Raji (cell line): ENCODE results near the gene RNF222.

ENCODE experiments used
- POLR2A ChIP-seq: IDR thresholded peaks from 2 replicates; pipeline ENCODE4 v1.6.1; 2011; ENCODE audit warnings: low read depth, low read length, control low read depth; ENCODE audit not compliant: insufficient read depth

The RNF222 gene, protein sequence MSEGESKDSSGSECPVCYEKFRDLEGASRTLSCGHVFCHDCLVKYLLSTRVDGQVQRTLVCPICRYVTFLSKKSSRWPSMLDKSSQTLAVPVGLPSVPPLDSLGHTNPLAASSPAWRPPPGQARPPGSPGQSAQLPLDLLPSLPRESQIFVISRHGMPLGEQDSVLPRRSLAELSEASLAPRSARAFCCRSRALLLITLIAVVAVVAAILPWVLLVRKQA

DNA sequence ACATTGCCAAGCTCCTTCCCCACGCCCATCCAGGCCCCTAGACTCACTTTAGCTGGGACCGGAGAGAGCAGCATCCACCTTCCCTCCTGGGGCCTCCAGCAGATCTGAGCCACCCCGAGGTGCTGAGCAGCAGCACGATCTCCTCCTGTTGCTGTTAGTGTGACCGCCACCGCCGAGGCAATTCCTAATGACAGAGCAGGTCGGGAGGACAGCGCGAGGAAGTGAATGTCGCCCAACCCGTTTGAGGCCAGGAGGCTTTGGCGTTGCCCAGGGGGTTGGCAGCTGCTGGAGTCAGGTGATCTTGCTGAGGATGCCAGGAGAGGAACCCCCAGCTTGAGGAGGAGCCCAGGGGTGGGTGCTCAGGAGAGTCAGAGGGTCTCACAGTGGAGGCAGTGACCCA is at the start of gene RNF222:
TSS of gene RNF222 (minus strand) at position 192 of the 400 bp plus-strand sequence. CDS start 4,366 bp downstream, outside the sequence.
- no peak for TF ChIP-seq POLR2A

DNA sequence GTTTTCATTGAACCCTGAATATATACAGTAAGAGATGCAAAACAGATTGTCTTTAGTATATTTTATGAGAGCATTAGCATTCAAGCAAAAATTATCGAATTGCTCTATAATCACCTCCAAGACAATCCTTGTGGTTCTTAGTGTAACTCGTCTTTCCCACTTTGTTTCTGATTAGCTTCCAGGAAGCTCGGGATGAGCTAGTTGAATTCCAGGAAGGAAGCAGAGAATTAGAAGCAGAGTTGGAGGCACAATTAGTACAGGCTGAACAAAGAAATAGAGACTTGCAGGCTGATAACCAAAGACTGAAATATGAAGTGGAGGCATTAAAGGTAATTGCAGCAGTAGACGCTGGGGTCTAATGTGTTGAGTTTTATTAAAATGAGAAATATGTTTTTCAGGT is 47.9 kb upstream of the RNF222 start:
- TF ChIP-seq POLR2A, result no peak

DNA sequence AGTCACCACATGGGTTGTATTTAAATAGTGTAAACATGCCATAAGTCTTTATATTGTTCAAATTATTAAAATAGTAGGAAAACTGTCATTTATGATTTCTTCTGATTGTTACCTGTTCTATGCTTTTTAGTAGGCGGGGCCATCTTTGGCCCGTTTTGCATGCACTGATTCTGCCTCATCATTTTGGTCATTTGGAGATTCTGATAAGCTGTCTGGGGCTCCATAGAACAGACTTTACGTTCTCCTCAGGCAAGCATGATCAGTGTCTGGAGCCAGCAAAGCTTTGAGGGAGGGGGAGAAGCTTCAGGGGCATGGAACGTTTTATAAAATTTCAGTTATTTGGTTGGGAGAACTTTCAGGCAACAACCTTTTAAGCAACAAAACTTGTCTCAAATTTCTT is 46.9 kb upstream of the RNF222 start:
- TF ChIP-seq POLR2A, result no peak

DNA sequence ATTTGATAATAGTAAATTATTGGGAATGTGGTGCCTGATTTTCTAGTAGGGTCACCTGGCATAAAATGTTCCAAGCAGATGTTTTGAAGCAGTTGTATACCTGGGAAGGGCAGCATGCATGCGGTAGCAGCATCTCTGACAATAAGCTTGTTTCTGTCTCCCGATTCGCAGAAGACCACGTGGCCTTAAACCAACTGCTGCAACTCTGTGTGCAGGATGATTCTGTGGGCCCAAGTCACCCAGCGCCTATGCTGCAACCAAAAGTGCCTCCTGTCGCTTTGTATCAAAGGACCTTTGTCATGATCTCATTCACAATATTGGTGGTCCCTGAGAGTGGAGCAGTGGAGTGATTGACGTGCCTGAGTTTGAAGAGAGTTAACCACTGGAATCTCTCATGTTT is 46.1 kb upstream of the RNF222 start:
- TF ChIP-seq POLR2A, result no peak

DNA sequence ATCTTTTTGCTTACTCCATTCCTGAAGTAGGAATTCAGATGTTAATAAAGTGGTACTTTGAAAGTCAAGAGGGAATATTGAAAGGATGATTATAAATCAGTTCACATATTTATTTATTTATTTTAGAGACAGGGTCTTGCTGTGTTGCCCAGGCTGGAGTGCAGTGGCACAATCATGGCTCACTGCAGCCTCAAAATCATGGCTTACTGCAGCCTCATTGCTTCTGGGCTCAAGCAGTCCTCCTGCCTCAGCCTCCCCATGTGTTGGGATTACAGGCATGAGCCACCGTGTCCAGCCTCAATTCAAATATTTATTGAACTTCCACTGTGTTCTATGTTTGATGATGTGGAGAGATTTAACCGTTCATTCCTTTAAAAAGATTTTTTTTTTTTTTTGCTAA is 44.7 kb upstream of the RNF222 start:
- TF ChIP-seq POLR2A, result no peak

DNA sequence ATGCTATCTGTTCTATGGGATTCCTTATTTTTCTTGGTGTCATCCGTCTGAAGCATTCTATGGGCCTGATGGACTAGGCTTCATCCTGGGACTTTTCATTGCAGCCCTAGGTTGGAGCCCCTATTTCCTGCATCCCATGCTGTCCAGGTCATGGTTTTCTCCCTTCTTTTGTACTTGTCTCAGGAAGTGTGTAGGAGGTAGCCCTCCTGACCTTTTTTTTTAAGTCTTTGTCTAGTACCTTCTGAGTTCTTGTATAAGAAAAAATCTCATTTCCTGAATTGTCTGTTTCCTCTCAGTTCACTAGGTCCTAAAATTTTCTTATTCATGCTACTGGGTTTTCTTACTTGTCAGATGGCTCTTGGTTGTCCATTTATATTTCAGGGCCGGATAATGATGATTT is 44.1 kb upstream of the RNF222 start:
- TF ChIP-seq POLR2A, result no peak

DNA sequence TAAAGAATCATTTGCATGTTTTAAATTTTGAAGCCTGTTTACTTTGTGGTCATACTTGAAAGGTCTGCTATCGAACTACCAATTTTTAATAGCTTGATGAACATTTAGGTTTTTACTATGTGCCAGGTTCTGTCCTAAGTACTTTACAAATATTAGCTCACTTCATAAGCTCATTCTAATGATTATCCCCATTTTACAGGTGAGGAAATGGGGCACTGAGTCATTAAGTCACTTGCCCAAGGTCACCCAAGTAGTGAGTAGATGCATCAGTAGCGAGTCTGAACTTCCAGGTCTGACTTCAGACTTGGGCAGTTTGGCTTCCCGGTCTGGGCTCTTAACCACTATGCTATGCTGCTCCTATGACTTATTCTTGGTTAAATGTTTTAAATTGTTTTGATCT is 42.1 kb upstream of the RNF222 start:
- no peak for TF ChIP-seq POLR2A

DNA sequence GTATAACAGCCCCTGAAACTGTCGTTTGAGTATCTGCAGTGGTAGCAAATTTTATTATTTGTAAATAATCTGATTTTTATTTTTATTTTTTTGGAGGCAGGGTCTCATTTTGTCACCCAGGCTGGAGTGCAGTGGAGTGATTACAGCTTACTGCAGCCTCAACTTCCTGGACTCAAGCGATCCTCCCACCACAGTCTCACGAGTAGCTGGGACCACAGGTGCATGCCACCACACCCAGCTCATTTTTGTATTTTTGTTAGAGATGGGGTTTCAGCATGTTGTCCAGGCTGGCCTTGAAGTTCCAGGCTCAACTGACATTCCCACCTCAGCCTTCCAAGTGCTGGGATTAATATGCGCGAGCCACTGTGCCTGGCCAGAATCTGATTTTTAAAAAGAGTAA is 40.8 kb upstream of the RNF222 start:
- no peak for TF ChIP-seq POLR2A

DNA sequence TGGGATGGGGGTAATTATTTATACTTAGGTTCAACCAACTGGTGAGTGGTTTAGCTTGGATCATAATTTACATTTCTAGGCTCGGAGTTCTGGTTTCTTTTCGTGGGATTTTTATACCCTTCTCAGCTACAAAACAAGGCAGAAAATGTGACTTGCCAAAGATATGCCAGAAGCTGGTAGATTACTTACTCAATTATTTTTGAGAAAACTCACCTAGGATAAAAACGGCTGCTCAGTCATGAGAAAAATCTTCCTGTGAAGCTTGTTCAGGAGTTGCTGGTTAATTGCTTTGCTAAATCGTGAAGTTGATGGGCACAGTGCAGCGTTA is 39.2 kb upstream of the RNF222 start:
- TF ChIP-seq POLR2A, result no peak

DNA sequence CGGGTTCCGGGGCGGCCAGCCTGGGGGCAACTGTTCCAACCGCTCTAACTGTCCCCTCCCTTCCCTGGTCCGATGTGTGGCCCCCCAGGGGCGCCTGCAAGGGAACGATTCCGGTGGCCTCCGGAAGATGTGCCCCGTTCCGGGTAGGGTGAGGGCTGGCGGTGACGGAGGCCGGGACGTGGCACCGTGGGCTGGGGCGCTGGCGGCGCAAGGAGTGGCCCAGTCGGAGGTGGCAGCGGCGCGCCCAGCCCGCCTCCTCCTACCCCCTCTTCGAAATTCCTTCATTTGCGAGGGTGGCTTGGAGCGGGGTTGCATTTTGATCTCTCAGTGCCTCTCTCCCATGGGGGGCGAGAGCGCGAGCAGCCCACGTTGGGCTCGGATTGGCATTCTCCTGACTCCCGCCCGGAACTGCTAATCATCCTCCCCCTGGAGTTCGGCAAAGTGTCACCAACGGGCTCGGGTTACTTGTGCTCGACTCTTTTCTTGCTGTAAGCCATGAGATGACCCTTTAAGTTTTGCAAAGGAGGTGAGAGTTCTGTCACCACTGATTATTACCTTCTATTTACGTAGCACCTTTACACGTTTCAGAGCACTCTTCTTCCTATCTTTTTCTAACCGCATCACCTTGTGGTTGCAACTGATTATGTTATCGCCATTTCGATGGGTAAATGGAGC is 38.7 kb upstream of the RNF222 start:
- no peak for TF ChIP-seq POLR2A

DNA sequence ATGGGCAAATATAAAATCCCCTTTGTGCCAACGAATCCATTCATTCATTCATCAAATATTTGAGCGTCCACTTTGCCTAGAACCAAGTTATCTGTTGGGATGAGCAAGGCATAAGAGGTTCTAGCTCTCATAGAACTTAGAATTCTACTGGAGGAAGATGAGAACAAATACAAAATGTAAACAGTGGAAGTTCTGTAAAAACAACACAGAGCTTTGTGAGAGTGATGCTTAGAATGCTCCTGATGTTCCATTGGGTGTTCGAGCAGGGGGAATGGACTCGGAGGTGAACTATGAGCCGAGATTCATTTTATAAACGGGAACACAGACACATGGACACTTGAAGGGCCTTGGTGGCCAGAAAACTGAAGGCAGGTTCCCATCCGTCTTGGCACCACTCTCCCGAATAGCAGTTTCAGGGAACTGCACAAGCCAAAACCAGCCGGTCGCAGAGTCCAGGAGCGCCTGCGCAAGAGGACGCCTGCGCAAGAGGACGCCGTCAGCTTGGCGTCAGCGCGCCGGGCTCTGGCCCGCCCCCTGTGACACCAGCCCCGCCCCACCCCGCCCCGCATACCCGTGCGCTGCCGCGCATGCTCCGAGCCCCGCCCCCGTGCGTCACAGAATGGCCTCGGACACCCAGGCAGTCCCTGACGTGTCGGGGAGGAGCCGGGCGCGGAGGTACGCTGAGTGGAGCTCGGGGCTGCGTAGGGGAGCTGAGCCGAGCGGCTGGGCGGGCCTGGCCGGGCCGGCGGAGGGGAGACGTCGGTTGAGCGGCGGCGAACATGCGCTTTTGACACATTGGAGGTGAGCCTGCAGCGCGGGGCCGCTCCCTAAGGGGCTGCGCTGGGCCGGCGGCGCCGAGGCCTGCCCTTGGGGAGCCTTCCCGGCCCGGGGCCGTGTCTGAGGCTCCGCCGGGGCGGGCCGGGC is 37.9 kb upstream of the RNF222 start, which contains the start of gene NDEL1:
TSS of gene NDEL1 (plus strand) at position 640 of the 924 bp plus-strand sequence. CDS start 8,388 bp downstream, outside the sequence.
- TF ChIP-seq POLR2A, result peak; percentile 97

DNA sequence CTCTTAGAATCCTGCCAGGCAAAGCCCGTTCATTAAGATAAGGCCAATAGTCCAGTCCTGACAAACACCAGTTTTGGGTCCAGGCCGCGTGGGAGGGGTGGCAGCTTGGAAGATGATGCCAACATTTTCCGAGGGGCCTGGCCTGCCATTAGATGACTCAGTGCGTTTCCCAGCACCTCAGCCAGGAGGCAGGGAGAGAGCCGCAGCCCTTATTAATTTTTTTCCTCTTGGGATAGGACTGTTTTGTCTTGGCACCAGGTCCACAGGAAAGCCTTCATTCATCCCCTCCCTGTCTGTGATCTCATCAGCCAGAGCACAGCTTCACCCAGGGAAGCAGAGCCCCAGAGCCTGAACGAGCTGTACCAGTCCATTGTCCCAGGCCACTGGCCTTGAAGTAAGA is 33.3 kb upstream of the RNF222 start:
- no peak for TF ChIP-seq POLR2A

DNA sequence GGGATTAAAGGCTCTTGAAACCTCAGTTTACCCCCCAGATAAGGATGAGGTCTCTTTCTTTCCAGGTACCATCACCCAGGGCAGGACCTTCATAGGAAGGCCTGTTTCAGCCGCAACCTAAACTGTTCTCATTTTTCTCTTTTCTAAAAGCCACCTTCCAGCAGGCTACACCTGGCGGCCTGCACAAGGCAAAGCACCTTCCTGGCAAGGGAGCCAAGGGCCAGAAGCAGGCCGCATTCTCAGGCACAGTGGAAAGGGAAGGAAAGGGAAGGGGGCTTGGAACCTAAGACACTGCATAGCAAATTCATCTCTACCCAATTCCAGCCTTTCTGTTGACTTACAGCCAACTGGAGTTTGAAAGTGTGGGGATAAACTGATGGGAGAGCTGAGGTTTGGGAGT is 29.2 kb upstream of the RNF222 start:
- TF ChIP-seq POLR2A, result no peak

DNA sequence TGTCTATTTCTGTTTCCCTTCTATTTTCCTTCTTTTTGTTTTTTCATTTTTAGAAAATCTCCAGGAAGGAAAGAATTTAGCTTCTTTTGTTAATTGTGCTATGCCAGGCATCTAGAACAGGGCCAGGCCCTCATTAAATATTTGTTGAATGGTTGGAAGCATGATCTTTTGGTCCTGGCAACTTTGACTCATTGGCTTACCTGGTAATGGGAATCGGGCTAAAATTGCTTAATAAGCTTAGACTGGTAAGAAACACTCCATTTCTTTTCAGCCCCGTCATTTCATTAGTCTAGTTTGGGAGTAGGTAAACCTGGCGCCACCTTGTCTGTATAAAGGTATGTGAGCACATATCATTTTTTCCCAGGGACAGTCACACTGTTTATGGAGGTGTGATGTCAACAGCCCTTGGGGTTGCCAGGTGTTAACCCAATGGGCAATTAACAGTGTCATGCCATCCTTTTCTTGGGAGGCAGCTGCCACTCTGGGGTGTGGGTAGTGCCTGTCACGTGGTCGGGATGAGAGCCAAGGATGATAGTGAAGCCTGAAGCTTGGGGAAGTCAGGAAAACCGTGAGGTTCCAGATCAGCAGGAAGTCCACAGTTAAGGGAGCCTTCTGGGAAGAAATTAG is 28.6 kb upstream of the RNF222 start:
- TF ChIP-seq POLR2A, result no peak

DNA sequence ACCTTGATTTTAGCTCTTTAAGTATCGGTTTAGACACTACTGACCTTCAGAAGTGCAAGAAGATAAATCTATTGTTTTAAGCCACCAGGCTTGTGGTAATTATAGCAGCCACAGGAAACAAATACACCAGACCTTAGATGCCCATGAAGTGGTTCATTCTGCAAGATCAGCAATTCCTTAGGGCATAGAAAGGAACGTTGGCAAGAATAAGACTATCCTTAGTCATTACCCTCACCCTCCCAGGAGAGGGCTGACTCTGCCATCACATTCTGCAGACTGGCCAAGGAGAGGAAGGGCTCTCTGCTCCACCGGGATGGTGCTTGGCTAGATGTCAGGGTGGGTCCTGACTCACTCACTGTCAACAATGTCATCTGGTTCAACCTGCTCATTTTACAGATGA is 23.9 kb upstream of the RNF222 start:
- no peak for TF ChIP-seq POLR2A

DNA sequence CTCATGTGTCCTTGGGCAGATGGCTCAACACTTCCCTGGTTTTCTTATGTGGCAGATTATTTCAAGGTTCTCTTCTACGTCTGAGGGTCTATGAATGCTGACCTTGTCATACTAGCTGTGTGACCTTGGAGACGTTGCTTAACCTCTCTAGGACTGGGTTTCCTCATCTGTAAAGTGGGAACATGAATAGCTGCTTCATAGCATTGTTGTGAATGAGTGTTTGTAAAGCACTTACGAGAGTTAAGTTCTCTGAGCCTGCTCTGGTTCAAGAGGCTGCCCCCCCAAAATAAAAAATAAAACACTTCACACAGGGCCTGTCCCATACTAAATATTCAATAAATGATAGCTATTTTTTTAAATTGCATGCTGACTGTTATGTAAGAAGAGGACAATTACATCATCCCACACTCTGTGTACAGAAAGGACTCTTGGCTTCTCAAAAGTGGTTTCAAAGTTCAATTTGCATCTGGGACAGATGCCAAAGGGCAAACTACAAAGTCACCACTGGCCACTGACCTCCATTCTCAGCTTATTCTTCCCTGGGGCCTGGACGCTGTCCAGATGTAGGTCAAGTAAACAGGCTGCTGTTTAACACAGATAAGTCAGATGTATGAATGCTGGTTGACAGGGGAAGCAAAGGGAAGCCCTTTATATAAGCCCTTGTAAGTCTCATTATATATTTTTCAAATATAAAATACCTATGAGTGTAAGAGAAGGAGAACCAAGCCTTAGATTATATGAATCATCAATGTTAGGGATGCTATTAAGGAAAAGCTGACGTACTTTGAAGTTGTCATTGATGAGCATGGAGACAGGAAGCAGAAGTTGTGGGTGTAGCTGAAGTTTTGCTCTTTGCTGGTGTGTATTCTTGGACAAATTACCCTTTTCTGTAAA is 22.7 kb upstream of the RNF222 start:
- TF ChIP-seq POLR2A, result no peak
